ENCODE data around the gene PROSER3.
"Not testable (repeated sequence)": the region's sequence is repeated elsewhere in the genome, so short reads cannot be mapped to it uniquely, and the experiment has no call there.

Gene PROSER3

DNA sequence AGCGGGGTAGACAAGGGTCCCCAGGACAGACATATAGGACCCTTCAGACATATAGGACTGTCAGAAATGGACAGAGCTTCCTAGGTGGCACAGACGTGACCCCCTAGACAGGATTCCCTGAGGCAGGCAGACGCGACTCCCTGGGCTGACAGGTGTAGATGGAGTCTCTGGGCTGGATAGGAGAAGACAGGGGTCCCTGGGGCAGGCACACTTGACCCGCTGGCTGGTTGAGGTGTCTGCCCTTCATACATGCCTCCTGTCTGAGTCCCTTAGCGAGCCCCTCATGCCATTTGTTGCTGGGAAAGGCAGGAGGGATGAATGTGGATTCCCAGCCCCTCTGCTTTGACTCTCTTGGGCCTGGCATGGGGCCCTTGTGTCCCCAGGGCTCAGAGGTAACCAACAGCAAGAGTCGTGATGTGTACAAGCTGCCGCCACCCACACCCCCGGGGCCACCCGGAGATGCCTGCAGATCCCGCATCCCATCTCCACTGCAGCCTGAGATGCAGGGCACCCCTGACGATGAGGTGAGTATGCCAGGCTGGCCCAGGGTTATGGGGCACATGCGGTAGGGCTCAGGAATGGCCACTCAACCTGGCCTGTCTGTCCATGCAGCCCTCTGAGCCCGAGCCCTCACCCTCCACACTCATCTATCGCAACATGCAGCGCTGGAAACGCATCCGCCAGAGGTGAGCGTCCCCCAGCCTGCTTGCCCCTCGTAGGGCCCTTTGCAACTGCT, 4.2 kb upstream of the PROSER3 start:
- in situ Hi-C loops (cut with MboI; ENCODE audit: low sequenced_read_pairs) = no loop called here

DNA sequence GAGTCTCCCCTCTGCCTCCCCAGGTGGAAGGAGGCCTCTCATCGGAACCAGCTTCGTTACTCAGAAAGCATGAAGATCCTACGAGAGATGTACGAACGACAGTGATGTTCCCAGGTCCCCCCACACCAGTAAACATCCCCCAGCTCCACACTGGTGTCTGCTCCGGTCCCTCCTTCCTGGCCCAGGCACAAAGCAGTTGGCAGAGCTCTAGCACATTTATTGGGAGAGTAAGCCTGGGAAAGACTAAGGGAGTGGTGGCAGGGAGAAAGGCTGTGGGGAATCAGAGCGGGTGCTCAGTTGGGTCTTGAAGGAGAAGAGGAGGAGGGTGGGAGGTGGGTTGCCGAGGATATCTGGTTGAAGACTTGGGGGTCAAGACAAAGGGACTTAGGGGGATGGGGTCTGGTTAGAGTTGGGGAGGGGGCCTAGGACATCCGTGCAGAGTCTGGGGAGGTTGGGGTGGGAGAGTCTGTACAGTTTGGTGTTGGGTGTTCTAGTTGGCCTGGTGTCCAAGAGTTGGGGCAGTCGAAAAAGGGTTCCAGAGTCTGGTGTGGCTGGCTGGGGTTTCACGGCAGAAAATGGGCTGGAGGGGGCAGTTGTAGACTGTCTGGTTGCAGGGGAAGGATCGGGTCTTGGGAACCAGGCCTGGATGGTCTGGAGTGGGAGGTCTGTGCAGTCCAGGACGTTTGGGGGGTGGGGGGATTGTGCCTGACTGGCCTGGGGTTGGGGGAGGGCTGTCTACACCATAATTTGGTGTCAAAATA, 3.4 kb upstream of the PROSER3 start:
- in situ Hi-C loops (cut with MboI; ENCODE audit: low sequenced_read_pairs) = no loop called here

DNA sequence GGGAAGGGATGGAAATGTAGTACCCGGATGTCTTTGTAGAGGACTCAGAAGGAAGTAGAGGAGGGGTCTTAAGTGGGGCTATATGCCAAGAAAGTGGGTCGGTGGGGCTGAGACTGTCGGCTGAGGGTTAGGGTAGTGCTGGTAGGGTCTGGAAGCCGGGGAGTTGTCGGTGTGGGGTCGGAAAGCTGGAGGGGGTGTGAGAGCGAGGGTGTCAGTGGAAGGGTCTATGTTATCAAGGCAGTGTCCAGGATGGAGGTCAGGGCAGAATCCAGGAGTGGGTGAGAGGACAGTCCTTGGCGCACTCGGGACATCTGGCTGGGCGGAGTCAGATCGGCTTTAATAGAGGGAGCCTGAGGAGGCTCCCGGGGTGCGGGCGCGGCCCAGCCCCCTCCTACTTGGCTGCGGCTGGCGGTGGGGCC, 2.8 kb upstream of the PROSER3 start:
- in situ Hi-C loops (cut with MboI; ENCODE audit: low sequenced_read_pairs) = no loop called here

DNA sequence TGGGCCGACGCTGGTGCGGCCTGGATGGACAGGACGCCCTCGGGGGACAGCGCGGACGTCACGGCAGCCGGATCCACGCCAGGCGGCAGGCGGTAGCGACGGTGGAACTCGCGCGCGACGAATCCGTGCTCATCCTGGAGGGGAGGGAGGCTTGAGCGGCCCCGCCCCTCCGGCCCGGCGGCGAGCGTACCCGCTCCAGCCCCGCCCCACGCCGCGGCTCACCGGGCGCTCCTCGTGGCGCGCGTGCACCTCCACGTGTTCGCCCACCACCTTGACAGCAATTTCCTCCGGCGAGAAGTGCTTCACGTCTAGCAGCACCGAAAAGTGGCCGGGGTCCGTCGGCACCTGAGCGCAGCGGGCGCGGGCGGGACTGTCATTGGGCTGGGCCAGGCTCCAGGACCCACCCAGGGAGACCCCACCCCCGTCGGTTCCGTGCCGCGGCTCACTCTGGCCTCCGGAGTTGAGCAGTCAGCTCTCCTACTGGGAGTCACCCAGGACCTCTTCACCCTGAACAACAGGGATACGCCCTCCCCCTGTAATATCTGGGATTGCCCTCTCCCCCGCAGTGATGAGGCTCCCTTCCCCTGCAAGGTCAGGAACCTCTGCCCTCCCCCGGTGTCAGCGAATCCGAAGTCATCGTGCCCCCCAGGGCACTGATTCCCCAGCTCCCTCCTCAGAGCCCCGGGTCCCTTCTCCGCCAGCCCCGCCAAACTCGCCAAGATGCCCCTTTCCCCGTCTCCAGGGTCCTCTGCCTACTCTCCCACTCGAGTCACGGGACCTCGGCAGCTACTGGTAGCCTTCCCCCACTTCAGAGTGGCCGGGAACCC, 2.2 kb upstream of the PROSER3 start:
- in situ Hi-C loops (cut with MboI; ENCODE audit: low sequenced_read_pairs) = no loop called here

DNA sequence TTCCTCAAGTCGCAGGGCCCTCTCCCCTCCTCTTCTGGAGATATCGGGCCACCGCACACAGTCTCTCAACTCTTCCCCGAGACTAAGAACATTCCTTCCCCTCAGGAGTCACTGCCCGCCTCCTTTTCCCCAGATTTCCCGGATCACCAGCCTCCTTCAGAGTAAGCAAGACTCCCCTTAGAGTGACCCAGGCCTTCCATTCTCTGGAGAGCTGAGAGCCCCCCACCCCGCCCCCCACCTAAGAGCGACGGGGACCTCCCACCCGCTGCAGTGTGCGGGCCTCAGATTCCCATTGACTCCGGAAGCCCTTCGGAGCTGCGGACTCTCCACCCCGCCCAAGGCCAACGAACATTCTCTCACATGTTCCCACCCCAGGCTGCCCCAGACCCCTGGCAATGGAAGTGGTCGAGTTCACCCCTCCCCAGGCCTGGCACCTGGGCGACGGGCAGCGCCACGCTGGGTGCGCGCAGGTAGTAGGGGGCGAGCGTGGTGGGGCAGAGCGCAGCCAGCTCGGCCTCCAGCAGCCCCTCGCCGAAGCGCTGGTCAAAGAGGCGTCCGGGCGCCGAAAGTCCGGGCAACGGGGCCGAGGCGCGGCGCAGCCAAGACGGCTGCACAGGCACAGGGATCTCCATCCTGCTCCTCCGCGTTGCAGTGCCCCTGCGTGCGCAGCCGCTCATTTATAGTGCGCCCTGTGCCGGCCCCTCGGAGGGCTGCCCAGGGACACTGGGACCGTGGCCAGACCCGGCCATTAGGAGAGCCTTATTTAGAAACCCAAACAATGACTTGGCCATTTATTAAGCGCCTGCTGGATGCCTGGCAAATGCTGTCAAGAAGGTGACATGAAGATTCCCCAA, 1.4 kb upstream of the PROSER3 start, which contains the start of gene HSPB6:
Gene HSPB6 (minus strand): TSS at position 653 of the 854 bp plus-strand sequence. CDS start 21 bp downstream, at position 632.
- in situ Hi-C loops (cut with MboI; ENCODE audit: low sequenced_read_pairs) = no loop called here

DNA sequence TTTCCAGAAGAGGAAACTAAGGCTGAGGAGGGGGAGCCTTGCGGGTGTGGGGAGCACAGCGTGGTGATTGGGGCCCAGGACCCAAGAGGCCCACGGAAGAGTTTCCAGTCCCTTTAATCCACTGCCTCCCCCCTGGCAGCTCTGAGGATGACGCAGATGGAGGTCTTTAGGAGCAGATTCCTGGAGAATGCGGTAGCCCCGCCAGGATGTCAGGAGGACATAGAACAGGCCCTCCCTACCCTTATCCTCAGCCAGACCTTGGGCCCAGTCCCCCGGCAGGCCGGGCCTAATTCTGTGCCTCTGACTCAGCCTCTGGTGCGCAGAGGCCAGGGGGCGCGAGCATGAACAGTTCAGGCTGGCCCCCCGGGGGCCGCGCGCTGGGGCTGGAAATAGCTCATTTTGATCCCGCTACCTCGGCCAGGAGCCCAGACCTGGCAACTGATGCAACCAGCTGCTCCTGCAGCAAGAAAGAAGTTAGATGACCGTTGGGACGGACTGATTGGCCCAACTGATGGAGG, 686 bp upstream of the PROSER3 start:
- in situ Hi-C loops (cut with MboI; ENCODE audit: low sequenced_read_pairs) = no loop called here

DNA sequence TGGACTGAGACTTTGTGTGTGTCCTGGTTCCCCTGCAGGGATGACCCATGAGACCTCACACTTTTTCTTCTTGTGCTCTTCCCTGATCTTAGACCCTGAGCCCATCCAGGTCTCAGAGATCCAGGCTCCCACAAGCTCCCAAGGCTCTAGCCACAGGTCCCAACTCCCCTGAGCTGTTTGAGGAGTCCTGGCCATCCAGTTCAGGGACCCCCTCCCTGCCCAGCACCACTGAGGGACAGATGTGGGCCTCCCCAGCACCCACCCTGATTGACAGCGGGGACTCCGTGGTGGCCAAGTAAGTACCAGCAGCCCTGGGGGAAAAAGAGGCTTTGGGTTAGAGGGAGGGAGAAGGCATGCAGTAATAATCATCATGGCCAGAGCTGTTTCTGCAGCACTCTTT, 1.7 kb downstream of the PROSER3 start:
- in situ Hi-C loops (cut with MboI; ENCODE audit: low sequenced_read_pairs) = no loop called here

DNA sequence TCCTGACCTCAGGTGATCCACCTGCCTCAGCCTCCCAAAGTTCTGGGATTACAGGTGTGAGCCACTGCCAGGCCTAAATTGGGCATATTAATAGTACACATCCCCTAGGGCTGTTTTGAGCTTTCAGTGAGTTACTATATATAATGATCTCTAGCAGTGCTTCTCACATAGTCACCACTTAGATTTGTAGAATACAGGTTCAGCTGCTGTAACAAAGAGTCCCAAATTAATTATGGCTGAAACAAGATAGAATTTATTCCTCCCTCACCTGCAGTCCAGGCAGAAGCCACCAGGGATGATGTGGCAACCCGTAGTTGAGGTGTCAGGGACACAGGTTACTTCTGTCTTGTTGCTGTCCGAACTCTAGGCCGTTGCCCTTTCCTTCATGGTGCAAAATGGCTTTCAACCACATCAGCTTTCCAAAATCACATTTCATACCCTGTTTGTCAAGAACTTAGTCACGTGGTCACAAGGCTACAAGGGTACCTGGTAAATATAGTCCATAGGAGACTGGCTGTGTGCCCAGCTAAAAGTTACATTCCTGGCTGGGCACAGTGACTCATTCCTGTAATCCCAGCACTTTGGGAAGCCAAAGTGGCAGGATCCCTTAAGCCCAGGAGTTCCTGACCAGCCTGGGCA, 2.9 kb downstream of the PROSER3 start:
- in situ Hi-C loops (cut with MboI; ENCODE audit: low sequenced_read_pairs) = no loop called here

DNA sequence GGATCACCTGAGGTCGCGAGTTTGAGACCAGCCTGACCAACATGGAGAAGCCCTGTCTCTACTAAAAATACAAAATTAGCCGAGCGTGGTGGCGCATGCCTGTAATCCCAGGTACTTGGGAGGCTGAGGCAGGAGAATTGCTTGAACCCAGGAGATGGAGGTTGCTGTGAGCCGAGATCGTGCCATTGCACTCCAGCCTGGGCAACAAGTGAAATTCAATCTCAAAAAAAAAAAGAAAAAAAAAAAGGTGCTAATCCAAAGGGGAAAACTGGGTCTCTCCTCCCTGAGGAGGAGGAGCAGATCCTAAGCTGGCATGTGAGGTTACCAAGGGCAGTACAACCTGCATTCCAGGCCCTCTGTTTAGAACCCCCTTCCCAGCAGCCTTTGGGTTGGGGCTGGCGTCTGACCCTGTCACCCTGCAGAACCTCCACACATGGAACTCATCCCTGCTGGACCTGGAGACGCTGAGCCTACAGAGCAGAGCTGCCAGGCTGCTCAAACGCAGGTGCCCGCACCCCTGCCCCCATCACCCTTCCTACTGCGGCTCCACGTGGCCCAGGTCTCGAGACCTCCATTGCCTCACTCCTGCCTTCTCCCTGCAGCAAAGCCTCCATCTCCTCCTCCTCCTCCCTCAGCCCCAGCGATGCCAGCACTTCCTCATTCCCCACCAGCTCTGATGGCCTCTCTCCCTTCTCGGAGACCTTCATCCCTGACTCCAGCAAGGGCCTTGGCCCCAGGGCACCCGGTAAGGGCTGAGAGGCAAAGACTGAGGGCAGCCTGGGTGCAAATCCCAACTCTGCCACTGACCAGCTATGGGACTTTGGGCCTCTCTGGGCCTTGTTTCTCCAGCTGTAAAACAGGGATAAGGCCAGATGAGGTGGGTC, 6.7 kb downstream of the PROSER3 start:
- in situ Hi-C loops (cut with MboI; ENCODE audit: low sequenced_read_pairs) = no loop called here

DNA sequence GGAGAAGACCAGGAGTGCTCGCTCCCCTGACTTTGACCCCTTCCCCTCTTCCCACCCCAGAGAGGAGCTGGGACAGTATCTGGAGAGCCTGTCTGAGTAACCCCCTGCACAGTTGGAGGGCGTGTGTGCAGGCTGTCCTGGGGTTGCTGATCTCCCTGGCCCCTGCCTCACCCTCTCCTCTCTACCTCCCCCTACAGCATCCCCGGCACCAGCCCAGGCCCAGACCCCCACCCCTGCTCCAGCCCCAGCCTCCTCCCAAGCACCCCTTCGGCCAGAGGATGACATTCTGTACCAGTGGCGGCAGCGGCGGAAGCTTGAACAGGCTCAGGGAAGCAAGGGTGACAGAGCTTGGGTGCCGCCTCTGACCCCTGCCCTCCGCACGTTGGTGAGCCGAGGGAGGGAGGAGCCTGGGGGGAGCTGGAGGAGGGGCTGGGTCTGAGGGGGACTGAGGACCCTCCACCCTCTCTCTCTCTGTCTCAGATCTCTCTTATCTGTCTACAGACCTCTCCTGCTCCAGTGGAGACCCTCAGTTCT, 8.7 kb downstream of the PROSER3 start:
- in situ Hi-C loops (cut with MboI; ENCODE audit: low sequenced_read_pairs) = no loop called here

DNA sequence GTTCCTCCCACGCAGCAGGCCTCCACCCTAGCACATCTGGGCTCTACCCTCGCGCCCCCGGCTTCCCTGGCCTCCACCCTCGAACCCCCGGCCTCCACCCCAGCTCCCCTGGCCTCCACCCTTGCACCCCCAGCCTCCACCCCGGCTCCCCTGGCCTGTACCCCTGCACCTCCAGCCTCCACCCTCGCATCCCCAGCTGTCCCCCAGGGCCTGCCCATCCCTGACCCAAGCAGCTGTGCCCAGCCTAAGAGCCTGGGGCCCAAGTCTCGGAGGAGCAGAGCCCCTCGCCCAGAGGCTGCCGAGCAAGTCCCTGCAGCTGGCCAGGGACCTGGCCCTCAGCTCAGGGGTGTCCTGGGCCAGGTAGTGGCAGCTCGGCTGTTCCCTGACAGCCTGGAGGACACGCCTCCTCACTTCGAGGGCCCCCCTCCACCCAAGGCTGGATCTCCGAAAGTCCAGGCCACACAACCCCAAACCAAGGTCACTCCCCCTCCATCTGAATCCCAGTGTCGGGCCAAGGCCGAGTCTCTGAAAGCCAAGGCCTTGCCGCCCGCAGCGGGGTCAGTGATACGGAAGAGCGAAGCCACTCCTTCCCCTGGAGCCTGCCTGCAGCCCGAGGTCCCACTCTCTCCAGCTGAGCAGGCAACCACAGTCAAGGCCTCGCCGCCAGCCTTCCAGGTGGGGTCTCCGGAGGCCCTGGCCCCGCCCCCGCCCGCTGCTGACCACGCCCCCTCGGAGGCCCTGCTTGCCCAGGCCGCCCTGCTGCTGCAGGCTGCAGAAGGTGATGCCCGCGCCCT, 9.5 kb downstream of the PROSER3 start:
- in situ Hi-C loops (cut with MboI; ENCODE audit: low sequenced_read_pairs) = no loop called here

DNA sequence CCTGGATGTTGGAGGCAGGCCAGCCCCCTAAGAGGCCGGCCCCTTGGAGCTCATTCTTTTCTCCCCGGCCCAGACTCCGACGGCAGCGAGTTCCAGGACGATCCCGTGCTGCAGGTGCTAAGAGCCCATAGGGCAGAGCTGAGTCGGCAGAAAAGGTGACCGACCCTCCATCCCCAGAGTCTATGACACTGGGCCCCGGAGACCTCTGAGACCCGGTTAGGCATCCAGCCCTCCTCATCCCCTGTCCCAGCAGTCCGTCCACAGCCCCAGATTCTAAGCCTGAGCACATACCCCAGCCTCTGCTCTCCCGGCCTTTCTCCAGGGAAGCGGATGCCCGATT, 10.1 kb downstream of the PROSER3 start:
- in situ Hi-C loops (cut with MboI; ENCODE audit: low sequenced_read_pairs) = no loop called here

DNA sequence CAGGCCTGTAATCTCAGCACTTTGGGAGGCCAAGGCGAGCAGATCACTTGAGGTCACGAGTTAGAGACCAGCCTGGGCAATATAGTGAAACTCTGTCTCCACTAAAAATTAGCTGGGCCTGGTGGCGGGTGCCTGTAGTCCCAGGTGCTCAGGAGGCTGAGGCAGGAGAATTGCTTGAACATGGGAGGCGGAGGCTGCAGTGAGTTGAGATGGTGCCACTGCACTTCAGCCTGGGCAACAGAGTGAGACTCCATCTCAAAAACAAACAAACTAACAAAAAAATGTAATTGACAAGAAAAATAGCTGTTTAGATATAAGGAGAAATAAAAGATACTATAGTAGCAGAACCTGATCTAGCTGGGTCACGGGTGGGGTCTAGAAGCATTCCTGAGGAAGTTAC, 14.4 kb downstream of the PROSER3 start:
- in situ Hi-C loops (cut with MboI; ENCODE audit: low sequenced_read_pairs) = not testable (repeated sequence)

DNA sequence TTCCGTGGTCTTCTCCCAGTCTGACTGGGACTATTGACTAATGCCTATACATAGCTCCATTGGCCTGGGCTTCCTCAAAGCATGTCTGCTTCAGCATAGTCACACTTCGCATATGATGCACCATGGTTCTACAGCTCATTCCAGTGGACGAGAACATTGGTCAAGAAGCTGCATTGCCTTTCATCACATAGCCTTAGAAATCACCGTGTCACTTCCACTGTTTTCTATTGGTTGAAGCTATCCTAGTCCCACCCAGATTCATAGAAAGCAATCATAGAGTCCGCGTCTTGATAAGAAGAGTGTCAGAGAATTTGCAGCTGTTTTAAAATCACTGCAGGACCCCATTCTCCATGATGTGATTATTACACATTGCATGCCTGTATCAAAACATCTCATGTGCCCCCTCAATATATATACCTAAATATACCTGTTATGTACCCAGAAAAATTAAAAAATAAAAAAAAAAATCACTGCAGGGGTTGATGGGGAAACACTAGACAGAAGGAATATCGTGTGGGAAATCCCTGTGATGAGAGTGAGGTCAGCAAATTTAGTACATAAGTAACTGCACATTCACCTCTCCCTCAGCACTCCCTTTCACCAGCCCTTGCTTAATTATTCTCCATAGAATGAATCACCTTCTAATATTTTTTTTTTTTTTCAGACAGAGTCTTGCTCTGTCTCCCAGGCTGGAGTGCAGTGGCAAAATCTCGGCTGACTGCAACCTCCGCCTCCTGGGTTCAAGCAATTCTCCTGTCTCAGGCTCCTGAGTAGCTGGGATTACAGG, 15.2 kb downstream of the PROSER3 start:
- in situ Hi-C loops (cut with MboI; ENCODE audit: low sequenced_read_pairs) = no loop called here

DNA sequence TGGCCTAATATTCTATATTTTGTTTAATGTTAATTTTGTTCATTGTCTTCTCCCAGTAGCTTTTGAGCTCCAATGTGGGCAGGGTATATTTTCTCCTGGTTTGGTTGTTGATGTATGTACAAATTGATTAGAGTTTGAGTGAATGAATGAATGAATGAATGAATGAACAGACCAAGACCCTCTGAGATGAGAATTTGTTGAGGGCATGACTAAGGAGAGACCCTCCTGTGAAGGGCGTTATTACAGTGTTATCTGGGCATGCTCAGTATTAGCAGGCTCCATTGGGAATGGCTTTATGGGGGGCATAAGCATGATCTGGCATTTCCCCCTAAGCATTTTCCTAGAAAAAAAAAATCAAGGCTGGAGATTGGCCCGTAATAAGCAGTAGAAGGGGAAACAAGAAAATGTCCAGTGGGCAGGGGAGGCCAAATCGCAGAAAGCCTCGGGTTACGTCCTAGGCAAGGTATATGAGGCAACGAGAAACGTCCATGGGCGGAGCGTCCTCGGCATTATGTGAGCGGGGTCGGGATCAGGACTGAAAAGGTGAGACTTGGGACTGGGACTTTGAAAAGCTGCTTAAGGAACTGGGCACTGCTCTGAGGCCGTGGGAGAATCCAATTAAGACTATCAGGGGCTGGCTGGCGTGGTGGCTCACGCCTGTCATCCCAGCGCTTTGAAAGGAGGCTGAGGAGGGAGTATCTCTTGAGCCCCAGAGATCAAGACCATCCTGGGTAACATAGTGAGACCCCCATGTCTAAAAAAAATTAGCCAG, 16.5 kb downstream of the PROSER3 start:
- in situ Hi-C loops (cut with MboI; ENCODE audit: low sequenced_read_pairs) = no loop called here

DNA sequence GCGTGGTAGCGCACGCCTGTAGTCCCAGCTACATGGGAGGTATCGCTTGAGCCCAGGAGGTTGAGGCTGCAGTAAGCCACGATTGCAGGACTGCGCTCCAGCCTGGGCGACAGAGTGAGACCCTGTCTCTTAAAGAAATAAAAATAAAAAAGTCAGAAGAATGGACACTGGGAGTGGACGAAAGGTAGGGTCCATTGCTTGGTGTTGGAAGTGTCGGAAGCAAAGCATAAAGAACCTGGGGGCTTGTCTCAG, 17.0 kb downstream of the PROSER3 start:
- in situ Hi-C loops (cut with MboI; ENCODE audit: low sequenced_read_pairs) = no loop called here

All from hTERT RPE-1 (cell line).